Peyer's patch (tissue), 4 donors: Measurements from ENCODE around the gene NDUFS7. TPM values are rescaled to one million over a fixed set of nuclear protein-coding genes. Genes with fewer than 3 reads are reported as not detected.

ENCODE experiments used
- DNase-seq, 3 donors: peaks; one replicate each; pipeline ENCODE4 v3.0.0-alpha.2; 2017 to 2019
- H3K27ac ChIP-seq, 4 donors: fragments of 200-600 bp; sonication (generic); one replicate each; pipeline ENCODE4 v1.5.1; 2016 to 2019
- H3K27me3 ChIP-seq, 2 donors: fragments of 200-600 bp; sonication (generic); one replicate each; pipeline ENCODE4 v1.5.1; 2019
- H3K36me3 ChIP-seq, 3 donors: fragments of 200-600 bp; sonication (generic); one replicate each; pipeline ENCODE4 v1.5.1; 2016 to 2019
- H3K4me1 ChIP-seq, 4 donors: fragments of 200-600 bp; sonication (generic); one replicate each; pipeline ENCODE4 v1.5.1; 2016 to 2019
- H3K4me3 ChIP-seq, 4 donors: fragments of 200-600 bp; sonication (generic); 1 replicate in 3 of 4; 2 replicates in 1 of 4; pipeline ENCODE4 v1.5.1; 2016 to 2019; ENCODE audit warnings: mild to moderate bottlenecking in 1 of 4
- H3K9me3 ChIP-seq, 4 donors: fragments of 200-600 bp; sonication (generic); one replicate each; pipeline ENCODE4 v1.5.1; 2016 to 2019; ENCODE audit warnings: mild to moderate bottlenecking in 1 of 4
- POLR2A ChIP-seq, 2 donors: fragments of 450-650 bp; IDR thresholded peaks; one replicate each; pipeline ENCODE4 v1.5.1; 2017; ENCODE audit warnings: antibody characterized with exemption in 2 of 2, mild to moderate bottlenecking in 2 of 2, moderate library complexity in 2 of 2
- total RNA-seq, 4 donors: library from RNA; depleted of rRNA; stranded (reverse); fragments of >200 nt; gene quantifications; one replicate each; pipeline ENCODE4 v1.1.0, GENCODE V29; 2016
- TF ChIP-seq, protein P1 (sequence below), 6 experiments: fragments of 450-650 bp in 4 of 6; fragments of 200-600 bp in 2 of 6; sonication (generic) in 1 of 6; IDR thresholded peaks; one replicate each; pipeline ENCODE4 v1.5.1; 2017 to 2019; ENCODE audit warnings: antibody characterized with exemption in 6 of 6, mild to moderate bottlenecking in 3 of 6, moderate library complexity in 1 of 6

The NDUFS7 gene
- total RNA-seq, 4 donors from 2014 or later, result 99.9 to 165 (median 156) TPM

DNA sequence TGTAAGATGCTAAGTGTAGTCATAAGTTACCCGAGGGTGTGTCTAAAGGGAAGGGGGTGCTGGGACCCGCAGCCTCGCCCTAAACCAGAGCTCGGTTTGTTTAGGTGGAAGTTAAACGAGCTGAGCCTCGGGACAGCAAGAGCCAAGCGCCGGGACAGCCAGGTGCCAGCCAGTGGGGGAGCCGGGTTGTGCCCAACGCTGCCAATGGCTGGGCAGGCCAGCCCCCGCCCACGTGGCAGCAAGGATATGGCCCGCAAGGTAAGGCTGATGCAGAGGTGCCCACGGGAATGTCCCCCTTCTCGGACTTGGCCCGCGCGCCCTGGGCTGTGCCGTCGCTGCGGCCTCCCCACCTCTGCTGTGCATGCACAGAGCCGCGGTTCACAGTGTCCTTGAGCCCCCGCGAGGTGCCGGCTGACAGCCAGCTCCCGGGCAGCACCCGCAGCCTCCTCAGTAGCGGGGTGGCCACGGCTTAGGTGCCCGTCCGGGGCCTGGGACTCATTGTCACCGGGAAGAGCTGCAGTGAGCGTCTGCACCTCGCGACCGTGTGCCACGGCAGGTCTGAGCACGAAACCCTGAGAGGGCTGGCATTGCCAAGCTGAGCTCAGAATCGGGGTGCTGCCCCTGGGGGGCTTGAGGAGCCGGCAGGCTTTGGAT is 45.2 kb downstream of the NDUFS7 start:
- Histone ChIP-seq H3K4me3 (no peak overlapping the region), H3K27me3 (no peaks in the 10 kb centered on the region), H3K9me3 (no peaks in the 10 kb centered on the region), H3K36me3 (peaks cover 0 to 86% (median 0%) of the 10 kb centered on the region in 3 donors), H3K27ac (peak overlapping the region in 2 of 4 donors; percentile 24 to 39), H3K4me1 (peaks cover 0 to 6% (median 1%) of the 10 kb centered on the region in 4 donors)
- TF ChIP-seq, protein P1, sequence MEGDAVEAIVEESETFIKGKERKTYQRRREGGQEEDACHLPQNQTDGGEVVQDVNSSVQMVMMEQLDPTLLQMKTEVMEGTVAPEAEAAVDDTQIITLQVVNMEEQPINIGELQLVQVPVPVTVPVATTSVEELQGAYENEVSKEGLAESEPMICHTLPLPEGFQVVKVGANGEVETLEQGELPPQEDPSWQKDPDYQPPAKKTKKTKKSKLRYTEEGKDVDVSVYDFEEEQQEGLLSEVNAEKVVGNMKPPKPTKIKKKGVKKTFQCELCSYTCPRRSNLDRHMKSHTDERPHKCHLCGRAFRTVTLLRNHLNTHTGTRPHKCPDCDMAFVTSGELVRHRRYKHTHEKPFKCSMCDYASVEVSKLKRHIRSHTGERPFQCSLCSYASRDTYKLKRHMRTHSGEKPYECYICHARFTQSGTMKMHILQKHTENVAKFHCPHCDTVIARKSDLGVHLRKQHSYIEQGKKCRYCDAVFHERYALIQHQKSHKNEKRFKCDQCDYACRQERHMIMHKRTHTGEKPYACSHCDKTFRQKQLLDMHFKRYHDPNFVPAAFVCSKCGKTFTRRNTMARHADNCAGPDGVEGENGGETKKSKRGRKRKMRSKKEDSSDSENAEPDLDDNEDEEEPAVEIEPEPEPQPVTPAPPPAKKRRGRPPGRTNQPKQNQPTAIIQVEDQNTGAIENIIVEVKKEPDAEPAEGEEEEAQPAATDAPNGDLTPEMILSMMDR (IDR thresholded peaks at IDR 0.05), result no peak
- TF ChIP-seq POLR2A (IDR thresholded peaks at IDR 0.05), result no peak
- DNase-seq, result no peak

DNA sequence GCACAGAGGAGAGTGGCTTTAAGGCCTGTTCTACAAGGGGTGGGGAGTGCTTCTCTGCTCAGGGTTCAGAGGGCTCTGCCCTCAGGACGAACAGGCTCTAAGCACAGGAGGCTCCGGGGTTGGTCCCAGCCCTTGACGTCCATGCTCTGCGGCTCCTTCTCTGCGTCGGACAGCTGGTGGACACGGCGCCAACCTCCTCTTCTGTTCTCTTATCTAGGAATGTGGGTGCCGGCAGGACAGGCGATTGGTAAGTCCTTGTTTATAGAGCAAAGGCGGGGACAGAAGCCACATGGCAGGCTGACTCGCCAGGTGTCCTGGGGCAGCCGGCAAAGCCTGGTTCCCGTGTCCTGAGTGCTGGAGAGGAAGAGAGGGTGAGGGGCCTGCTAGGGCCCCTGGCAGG is 46.0 kb downstream of the NDUFS7 start:
- peaks cover 0 to 93% (median 0%) of the 10 kb centered on the region in 3 donors for H3K36me3 ChIP-seq

DNA sequence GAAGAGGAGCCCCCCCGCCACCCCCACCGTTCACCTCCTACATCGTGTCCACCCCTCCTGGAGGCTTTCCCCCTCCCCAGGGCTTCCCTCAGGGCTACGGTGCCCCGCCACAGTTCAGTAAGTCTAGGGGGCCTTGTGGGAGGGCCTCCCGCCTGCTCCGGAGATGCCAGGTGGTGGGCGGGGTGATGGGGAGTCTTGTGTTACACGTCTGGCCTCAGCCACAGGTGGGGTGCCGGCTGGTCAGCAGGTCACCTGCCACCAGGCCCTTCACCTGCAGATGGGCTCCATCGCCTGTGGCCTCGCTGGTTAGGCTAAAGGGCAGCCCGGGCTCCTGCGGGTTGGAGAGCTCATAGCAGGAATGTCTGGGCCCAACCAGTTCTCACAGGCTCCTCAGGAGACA is 46.5 kb downstream of the NDUFS7 start:
- TF ChIP-seq, protein P1 (IDR thresholded peaks at IDR 0.05), result no peak
- no peak for TF ChIP-seq POLR2A (IDR thresholded peaks at IDR 0.05)

More for the DNA sequence above, 46.0 kb downstream of the NDUFS7 start:
- no peaks in the 10 kb centered on the region for H3K4me1 ChIP-seq
- peak overlapping the region in 2 of 4 donors; percentile 24 to 39 for H3K27ac ChIP-seq
- no peak overlapping the region for H3K4me3 ChIP-seq
- no peak for TF ChIP-seq POLR2A (IDR thresholded peaks at IDR 0.05)
- TF ChIP-seq, protein P1 (IDR thresholded peaks at IDR 0.05), result no peak
- DNase-seq, result peak in 2 of 3 donors; percentile 65 to 72
- H3K9me3 ChIP-seq, result no peaks in the 10 kb centered on the region
- H3K27me3 ChIP-seq, result no peaks in the 10 kb centered on the region

DNA sequence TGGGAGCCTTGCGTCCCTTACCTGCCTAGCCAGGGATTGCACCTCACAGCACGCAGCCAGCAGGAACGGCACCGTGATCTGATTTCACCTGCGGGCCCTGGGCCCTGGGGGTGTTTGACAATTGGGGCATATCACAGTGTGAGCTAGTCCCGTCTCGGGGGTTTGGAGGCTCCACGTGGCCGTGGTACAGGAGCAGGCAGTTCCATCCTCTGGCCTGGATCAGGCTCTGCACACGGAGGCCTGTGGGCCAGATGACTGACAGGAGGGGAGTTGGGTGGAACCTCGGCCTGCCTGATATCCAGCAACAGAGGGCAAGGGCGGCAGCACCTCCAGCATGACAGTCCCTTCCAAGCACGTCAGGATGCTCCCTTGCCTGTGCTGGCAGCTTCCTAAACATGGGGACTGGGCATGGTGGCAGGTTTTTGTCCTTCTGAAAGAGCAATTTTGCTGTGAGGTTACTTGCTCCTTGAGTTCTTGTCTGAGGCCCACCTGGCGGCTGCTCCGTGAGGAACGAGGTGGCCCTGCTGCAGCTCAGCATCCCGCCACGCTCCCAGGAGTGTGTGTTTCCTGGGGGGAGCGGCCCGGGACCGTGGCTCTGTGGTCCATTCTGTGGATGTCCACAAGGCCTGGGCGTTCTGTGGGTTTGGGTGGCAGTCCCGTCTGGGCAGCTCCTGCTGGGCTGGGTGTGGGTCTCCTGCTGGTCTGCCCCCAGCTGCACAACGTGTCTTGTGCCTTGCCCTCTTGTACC is 48.2 kb downstream of the NDUFS7 start:
- Histone ChIP-seq H3K4me3 (no peak overlapping the region), H3K4me1 (no peaks in the 10 kb centered on the region), H3K36me3 (peaks cover 0 to 85% (median 0%) of the 10 kb centered on the region in 3 donors), H3K9me3 (no peaks in the 10 kb centered on the region), H3K27ac (no peak overlapping the region), H3K27me3 (no peaks in the 10 kb centered on the region)
- TF ChIP-seq, protein P1 (IDR thresholded peaks at IDR 0.05), result no peak
- no peak for TF ChIP-seq POLR2A (IDR thresholded peaks at IDR 0.05)
- no peak for DNase-seq

More for the DNA sequence above, 46.5 kb downstream of the NDUFS7 start:
- peaks cover 0 to 95% (median 0%) of the 10 kb centered on the region in 3 donors for H3K36me3 ChIP-seq
- H3K4me3 ChIP-seq, result no peak overlapping the region
- no peaks in the 10 kb centered on the region for H3K4me1 ChIP-seq
- peak overlapping the region in 1 of 4 donors; percentile 39 for H3K27ac ChIP-seq
- H3K9me3 ChIP-seq, result no peaks in the 10 kb centered on the region
- no peaks in the 10 kb centered on the region for H3K27me3 ChIP-seq
- DNase-seq, result no peak

DNA sequence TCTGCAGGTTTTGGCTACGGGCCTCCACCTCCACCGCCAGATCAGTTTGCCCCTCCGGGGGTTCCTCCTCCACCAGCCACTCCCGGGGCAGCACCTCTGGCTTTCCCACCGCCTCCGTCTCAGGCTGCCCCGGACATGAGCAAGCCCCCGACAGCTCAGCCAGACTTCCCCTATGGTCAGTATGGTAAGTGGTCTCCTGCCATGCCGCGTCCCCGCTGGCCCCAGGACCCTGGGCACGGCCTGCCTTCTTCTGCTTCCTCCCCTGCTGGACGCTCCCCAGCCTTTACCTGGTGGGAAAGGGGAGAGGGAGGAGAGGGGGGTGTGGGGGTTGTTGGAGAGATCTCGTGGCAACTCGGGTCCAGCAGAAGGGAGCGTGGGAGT is 48.8 kb downstream of the NDUFS7 start:
- peaks cover 0 to 80% (median 0%) of the 10 kb centered on the region in 3 donors for H3K36me3 ChIP-seq
- H3K27me3 ChIP-seq, result no peaks in the 10 kb centered on the region
- no peak overlapping the region for H3K27ac ChIP-seq
- TF ChIP-seq, protein P1 (IDR thresholded peaks at IDR 0.05), result no peak
- TF ChIP-seq POLR2A (IDR thresholded peaks at IDR 0.05), result no peak
- H3K9me3 ChIP-seq, result no peaks in the 10 kb centered on the region
- no peak for DNase-seq
- H3K4me3 ChIP-seq, result no peak overlapping the region
- H3K4me1 ChIP-seq, result no peaks in the 10 kb centered on the region
